HG02943 (cell line): ENCODE data around the gene DLG4.

ENCODE experiments used
- ATAC-seq: cut with Tn5 transposase; IDR thresholded peaks from one replicate; pipeline ENCODE4 v1.9.1; 2021; ENCODE audit warnings: mild to moderate bottlenecking, low read depth, moderate library complexity; ENCODE audit not compliant: unreplicated experiment

DLG4 gene

DNA sequence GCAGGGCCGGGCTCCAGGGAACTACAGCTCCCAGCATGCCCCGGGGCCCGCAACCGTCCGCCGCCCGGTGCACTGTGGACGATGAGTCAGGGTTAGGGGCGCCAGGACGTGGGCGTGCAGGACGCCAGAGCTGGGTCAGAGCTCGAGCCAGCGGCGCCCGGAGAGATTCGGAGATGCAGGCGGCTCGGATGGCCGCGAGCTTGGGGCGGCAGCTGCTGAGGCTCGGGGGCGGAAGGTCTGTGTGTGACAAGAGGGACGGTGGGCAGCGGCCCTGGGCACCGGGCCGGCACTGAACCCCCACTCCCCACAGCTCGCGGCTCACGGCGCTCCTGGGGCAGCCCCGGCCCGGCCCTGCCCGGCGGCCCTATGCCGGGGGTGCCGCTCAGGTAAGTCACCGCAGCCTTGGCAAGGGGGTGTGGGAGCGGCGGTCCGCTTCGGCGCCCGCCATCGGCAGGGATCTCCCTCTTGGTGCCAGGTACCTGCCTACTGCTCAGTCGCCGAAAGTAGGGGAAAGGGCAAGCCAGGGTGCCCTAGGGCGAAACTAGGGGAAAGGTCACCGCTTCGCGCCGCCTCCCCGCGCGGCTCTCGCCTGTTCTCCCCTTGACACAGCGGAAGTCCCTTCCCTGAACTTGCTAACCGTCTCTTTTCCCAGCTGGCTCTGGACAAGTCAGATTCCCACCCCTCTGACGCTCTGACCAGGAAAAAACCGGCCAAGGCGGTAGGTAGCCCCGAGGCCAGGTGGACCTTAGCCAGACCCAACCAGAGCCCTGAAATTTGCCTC is at the start of gene DLG4, which contains the start of gene ACADVL:
TSS of gene DLG4 (minus strand) at position 25 of the 781 bp plus-strand sequence.
TSS of gene ACADVL (plus strand) at position 127 of the 781 bp plus-strand sequence. CDS start at position 174, 47 bp downstream.
- ATAC-seq, result no peak

DNA sequence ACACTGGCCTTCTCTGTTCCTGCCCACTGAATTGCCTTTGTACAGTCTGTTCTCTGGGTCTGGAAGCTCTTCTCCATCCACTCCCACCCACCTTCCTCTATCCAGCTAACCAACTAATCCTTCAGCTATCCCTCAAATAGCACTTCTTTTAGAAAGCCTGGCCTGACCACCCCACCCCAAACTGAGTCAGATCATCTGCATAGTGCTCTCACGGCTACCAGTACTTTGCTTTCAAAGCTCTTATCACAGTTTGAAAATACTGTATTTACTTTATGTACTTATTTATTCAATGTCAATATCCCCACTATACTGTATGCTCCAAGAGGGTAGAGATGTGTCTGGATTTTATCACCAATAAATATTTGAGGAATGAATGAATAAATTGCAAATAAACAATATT is 47.1 kb upstream of the DLG4 start:
- no peak for ATAC-seq

- ATAC-seq, result no peak
Measured at GRCh38 chr17:7263801-7264078, 44.1 kb upstream of the DLG4 start.

DNA sequence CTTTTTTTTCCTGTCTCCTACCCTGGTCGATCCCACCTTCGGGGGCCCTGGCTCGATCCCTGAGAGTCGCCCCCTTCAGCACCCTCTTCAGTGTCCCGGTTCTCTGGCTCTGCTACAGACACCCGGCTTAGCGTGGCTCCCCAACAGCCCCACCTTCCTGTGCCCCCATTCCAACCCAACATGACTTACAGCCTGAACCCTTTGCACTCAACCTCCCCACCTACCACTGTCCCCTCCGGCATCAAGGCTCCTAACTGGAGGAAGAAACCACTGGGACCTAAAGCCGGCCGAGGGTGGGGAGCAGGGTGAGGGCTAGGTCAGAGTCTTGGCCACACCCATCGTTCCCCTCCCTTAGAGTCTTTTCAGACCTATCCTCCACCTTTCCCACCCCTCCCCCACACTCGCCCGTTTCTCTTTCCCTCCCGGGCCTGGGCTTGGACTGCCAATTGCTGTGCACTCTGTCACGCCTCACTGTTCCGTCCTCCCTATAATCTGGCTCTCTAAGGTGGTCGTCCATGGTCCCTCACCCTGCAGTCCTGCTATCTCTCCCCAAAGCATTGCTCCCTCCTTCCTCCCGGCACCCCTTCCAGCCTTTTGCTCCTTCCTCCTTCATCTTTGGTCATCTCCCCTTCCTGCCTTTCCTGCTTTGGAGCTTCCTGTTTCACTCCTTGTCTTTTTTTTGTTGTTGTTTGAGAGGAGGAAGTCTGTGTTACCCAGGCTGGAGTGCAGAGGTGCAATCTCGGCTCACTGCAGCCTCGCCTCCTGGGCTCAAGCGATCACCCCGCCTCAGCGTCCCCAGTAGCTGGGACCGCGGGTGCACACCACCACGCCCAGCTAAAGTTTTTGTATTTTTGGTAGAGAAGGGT is 43.5 kb upstream of the DLG4 start:
- ATAC-seq, result no peak

DNA sequence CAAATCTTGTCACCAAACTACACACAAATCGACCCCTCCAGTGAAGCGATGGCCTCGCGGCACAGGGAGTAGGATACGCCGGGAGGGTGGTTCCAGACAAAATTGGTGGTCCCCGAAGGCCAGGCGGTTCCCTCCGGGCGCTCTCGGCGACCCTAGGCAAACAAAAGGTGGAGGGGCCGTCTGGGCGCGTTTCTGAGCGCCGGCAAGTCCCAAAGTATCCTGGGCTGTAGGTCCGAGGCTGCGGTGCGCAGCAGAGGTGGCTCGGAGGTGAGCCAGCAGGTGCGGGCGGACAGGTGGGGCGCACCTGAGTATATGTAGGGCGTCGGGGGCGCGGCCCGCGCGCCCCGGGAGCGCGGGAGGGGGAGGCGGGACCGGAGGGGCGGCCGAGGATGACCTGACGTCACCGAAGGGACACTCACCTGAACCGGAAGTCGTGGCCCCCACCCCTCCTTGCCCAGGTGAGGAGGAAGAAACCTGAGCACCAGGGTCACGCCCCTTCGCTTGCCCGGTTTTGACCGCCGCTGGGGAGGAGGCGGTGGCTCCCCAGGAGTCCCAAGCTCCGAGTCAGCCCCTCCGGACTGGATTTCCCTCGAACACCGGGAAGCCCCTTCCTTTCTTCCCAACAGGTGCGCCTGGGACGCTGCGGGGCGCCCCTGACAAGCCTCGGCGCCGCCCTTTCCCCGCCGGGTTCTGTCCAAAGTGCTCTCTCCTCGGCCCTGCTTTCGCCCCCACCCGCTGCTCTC is 42.7 kb upstream of the DLG4 start, which contains the start of gene CLDN7:
TSS of gene CLDN7 (minus strand) at position 287 of the 743 bp plus-strand sequence. CDS start 435 bp downstream, outside the sequence.
- no peak for ATAC-seq

DNA sequence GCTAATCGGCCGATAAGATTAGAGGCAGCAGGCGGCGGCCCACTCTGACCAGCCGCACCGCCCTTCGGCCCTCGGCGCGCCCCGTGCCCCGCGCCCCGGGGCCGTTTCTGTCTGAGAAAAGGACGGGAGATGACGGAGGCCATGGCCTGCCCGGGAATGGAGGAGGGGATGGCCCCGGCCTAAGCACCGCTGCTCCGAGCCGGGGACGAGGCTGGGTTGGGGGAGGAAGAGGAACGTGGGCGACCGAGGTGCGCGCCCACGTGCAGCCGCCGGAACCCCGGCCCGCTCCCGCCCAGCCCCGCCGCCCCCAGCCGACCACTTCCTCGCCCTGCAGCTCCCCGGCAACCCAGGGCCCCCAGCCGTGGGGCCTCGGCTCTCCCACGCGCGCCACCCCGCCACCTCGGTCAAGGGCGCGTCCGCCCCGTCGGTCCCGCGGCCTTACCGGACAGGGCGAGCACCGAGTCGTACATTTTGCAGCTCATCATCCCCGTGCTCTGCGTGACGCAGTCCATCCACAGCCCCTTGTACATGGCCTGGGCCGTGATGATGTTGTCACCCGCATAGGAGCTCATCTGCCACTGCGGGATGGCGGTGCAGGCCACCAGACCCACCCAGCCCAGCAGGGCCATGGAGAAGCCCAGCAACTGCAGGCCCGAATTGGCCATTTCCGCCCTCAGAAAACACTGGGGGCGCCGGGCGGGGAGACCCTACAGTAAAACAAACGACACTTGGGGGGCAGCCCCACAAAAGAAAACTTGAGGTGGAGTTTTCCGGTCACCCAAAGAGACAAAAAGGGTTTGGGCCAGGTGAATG is 41.9 kb upstream of the DLG4 start:
- ATAC-seq, result no peak

DNA sequence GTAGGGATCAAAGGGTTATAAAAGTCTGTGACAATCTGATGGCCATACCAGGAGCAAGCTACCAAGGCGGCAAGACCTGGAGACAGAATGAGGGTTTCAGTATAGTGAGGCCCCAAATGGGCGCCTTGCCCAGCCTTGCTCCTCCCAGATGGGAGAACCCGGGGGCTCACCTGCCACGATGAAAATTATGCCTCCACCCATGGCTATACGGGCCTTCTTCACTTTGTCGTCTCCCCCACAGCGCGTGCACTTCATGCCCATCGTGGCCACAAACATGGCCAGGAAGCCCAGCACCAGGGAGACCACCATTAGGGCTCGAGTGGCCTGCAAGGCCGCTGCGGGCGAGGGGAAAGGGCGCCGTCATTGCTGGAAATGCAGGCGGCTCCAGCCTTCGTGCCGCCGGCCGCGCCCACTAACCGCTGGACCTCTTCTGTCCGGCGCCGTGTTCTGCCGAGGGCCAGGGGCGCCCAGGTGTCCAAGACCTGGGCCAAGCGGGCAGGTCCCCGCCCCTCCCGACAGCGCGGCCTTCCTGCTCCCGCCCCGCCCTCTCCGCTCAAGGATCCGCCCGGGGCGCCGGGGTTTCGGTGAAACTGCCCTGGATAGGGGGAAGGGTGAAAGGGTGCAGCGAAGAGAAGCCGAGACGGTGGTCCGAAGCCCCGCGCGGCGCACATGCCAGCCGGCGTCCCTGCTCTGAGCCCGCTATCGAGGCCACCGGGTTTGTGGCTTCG is 41.2 kb upstream of the DLG4 start:
- no peak for ATAC-seq

DNA sequence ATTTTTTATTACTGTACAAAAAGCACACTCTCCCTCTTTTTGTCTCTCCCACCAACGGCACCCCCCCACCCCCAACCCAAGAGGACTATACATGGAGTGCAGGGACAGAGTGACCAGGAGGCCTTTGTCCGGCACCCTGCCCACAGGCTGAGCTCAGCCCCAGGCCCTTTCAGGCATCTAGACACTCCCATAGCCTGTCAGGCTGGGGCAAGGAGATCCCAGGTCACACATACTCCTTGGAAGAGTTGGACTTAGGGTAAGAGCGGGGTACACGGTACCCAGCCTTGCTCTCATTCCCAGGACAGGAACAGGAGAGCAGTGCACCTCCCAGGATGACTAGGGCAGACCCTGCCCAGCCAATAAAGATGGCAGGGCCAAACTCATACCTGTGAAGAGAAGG is 40.5 kb upstream of the DLG4 start:
- no peak for ATAC-seq

DNA sequence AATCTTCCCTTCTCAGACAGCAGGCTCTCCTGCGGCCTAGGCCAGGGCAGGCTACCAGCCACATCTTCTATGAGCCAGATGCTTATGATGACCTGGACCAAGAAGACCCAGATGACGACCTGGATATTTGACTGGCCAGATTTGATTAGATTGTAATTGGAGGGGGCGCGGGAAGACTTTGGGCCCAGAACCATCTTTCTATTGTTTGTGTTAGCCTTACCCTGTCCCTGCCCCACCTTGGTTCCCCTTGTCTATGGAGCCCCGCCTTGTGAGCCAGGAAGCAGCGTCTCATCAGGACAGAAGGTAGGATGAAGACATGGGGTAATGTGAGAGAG is 39.9 kb upstream of the DLG4 start:
- ATAC-seq, result no peak

GRCh38 chr17:7258731-7259554 is 39.3 kb upstream of the DLG4 start:
- ATAC-seq, result no peak

DNA sequence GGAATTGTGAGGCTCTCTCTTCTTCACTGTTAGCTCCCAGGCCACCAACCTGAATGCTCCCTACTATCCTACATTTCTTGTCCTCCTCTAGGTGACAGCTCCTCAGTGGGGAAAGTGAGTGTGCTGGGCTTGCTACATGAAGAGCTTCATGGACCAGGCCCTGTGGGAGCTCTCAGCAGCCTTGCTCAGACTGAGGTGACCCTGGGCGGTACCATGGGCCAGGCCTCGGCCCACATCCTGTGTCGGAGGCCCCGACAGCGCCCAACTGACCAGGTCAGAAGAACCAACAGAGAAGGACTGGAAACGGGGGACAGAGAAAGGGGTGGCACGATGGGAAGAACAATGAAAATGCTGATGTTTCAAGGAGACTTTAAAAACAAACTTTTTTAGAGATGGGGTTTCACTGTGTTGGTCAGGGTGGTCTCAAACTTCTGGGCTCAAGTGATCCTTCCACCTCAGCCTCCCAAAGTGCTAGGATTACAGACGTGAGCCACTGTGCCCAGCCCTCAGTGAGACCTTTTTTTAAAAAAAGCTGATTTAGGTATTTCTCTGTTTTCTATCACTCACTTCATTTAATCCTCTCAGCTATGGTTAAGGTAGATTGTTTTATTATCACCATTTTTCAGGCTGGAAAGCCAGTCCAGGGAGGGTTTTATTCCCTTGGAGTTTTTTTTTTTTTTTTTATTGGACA is 37.3 kb upstream of the DLG4 start:
- no peak for ATAC-seq

- no peak for ATAC-seq
Measured at GRCh38 chr17:7254511-7254910, 34.9 kb upstream of the DLG4 start.

- no peak for ATAC-seq
Measured at GRCh38 chr17:7253082-7253481, 33.4 kb upstream of the DLG4 start.

DNA sequence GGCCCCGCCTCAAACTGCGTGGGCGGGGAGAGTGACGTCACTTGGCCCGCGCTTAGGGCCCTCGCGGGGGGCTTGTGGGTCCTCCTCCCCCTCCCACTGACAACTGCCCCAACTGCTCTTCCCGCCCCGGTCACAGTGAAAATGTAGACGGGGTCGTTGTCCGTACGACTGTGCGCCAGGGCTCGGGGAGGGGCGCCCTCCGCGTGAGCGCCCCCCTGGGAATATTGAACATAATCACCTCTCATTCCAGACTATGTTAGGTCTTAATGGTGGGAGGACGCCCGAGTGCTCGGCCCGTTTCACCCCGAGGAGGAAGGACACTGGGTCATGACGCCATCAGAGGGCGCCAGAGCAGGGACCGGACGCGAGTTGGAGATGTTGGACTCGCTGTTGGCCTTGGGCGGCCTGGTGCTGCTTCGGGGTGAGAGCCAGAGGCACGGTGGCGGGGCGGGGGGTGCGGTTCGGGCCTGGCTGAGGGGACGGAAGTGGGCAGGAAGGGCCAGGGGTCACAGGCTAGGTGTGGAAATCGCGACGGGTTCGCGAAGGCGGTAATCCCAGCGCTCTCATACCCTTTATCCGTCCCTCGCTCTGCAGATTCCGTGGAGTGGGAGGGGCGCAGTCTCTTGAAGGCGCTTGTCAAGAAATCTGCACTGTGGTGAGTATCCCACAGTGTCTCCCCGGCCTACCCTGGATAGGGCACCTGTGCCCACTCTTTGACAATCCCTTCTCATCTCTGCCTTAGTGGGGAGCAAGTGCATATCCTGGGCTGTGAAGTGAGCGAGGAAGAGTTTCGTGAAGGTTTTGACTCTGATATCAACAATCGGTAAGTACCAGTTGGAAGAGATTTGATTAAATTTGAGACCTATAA is 32.8 kb upstream of the DLG4 start, which contains the start of gene ELP5:
TSS of gene ELP5 (plus strand) at position 40 of the 868 bp plus-strand sequence. CDS start at position 376, 336 bp downstream.
- ATAC-seq, result peak; percentile 45

DNA sequence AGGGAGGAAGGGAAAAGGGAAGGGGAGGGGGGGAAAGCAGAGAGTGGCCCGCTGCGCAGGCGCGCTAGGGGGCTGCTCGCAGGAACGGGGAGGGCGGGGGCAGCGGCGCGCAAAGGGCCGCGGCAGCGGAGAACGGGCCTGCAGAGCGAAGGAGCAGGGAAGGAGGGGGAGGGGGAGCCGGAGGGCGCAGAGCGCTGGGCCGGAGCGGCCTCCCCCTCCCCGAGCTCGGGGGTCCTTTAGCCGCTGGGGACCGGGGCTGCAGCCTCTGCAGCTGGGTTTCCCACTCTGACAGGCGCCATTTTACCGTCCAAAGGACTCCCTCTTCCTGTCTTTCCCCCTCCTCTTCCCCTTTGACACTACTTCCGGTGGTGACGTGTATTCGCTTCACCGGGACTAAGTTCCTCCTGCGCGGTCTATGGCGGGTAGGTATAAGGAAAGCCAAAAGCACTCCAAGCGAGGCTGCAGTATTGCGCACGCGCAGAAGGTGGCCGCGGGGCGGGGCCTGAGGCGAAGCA is 32.1 kb upstream of the DLG4 start, which contains the start of gene CTDNEP1:
TSS of gene CTDNEP1 (minus strand) at position 74 of the 515 bp plus-strand sequence. CDS start 438 bp downstream, outside the sequence.
- peak; percentile 80 for ATAC-seq

DNA sequence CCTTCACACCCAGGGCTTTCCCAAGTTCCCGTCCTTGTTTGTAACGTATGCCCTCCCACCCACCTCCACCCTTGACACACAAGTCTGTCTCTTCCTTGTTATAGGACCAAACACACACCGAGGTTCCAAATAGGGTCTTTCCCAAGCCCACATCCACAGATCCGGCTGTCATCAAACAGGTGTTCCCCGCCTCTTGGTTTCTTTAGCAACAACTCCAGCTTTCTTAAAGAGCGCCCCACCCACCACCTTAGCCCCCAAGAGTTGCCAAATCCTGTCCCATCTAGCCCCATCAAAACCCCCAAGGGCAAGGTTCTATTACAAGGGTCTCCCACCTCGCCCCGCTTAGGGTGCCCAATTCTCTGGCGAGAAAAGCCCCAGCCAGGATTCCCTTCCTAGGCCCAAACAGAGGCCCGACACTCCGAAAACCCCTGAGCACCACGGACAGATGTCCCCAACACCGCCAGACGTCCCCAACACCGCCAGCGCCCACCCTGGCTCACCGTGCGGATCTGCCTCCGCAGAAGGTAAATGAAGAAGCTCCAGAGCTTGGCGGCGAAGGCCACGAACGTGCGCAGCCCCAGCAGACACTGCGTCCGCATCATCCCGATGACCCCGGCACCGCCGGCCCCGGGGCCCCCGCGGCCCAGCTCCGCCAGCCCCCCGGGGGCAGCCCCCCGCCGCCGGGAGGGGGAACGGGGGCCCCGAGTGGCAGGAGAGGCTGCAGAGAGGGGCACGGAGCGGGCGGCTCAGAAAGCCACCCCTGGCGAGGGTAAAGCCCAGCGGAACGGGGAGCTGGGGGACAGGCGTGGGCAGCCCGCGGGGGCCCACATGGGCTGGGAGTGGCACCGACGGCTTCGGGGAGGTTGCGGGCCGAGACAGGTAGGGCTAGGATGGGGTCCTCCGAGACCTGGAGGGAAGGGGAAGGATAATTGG is 31.3 kb upstream of the DLG4 start:
- no peak for ATAC-seq
